Effector CD8-positive, alpha-beta T cell (primary cell): ENCODE results near the gene UBR2.
"Not testable (repeated sequence)": the region's sequence is repeated elsewhere in the genome, so short reads cannot be mapped to it uniquely, and the experiment has no call there.

Experiments used
- DNase-seq: peaks from one replicate; lab custom pipeline; 2025; lab: John Stamatoyannopoulos, UW

UBR2 gene

DNA sequence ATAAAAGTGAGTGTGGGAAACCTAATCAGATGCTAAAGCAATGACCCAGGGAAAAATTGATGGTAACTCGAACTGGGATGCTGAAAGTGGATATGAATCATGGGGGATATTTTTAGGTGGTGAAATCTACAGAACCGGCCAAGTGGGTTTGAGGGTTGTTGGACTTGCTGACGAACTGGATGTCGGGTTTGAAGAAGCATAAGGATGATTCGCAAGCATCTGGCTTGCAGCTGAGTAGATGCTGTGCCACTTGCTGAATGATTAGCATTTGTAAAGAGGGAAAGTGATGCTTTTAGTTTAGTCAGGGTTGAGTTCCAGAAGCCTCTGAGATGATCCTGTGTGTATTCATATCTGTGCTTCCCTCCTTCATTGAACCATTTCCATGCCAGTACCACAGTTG is 54.9 kb downstream of the UBR2 start:
- DNase-seq: no peak

DNA sequence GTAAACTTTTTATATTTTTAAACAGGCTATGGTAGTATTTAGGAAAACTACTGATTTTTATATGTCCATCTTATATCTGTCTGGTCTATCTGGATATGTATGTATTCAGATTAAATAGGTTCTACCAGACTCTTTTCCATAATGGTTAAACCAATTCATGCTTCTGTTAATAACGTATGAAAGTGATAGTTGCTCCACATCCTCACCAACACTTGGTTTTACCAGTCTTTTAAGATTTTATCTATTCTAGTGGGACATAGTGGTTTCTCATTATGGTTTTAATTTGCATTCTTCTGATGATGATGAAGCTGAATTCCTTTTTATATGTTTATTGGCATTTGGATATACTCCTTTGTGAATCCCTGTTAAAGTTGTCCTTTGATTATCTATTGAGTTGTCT is 56.1 kb downstream of the UBR2 start:
- no peak for DNase-seq

GRCh38 chr6:42624601-42625000 is 60.8 kb downstream of the UBR2 start:
- no peak for DNase-seq

DNA sequence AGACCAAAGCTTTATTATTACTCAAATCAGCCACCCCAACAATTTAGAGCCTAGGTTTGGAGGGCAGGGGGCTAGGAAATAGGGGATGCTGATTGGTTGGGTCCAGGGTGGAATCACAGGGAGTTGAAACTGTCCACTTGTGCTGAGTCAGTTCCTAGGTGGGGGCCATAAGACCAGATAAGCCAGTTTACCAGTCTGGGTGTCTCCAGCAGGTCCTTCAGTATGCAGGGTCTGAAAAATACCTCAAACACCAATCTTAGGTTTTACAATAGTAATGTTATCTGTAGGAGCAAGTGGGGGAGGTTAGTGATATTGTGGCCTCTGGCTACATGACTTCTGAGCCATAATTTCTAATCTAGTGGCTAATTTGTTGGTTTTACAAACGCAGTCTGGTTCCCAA is 63.2 kb downstream of the UBR2 start:
- DNase-seq: no peak

DNA sequence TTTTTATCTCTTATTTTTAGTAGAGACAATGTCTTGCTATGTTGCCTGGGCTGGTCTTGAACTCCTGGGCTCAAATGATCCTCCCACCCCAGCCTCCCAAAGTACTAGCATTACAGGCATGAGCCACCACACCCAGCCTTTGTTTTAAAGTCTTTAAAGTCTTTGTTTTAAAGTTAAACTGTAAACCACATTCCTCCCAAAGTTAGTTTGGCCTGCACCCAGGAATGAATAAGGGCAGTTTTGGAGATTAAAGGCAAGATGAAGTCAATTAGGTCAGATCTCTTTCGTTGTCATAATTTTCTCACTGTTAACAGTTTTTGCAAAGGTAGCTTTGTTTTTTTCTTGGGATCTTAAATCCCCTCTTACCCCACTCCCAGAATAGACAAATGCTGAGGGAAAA is 63.8 kb downstream of the UBR2 start:
- no peak for DNase-seq

DNA sequence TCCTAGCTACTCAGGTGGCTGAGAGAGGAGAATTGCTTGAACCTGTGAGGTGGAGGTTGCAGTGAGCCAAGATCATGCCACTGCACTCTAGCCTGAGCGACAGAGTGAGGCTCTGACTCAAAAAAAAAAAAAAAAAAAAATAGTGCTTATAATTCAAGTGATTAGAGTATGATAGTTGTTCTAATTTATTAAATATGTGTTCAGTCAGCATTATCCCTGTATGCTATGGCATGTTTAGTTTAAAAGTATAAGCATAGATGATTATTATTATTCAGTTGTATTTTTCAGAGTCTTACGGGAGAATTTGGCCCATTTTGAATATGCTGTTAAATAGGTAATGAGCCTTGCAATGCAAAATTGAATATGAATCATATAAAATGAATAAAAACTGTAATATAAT is 64.8 kb downstream of the UBR2 start:
- no peak for DNase-seq

DNA sequence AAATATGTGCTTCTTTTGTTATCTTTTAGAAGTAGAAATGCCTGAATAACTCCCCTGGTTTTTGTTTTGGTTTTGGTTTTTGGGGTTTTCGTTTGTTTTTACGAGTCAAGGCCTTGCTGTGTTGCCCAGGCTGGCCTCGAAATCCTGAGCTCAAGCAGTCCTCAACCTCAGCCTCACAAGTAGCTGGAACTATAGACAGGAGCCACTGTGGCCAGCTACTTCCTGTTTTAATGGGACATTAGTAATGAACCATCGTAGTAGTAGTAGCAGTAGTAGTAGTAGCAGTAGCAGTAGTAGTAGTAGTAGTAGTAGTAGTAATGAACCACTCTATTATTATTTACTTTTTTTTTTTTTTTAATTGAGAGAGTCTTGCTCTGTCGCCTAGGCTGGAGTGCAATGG is 66.0 kb downstream of the UBR2 start:
- no peak for DNase-seq

GRCh38 chr6:42637681-42638080 is 73.9 kb downstream of the UBR2 start:
- DNase-seq: no peak

DNA sequence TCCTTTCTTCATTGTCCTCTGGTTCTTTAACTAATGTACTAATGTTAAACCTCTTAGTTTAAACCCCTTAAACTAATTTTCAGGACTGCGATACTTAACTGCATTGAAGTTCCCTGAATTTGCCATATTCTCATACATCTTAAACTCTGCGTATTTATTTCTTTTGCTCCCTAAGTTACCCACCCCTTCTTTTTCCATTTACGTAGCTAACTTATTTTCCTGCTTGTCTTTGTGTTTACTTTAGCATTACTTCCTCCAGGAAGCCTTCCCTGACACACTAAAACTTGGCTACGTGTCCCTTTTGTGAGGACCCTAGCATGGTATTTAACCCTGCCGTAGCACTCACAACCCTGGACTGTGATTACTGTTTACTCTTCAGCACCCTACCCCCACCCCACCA is 79.0 kb downstream of the UBR2 start:
- no peak for DNase-seq

DNA sequence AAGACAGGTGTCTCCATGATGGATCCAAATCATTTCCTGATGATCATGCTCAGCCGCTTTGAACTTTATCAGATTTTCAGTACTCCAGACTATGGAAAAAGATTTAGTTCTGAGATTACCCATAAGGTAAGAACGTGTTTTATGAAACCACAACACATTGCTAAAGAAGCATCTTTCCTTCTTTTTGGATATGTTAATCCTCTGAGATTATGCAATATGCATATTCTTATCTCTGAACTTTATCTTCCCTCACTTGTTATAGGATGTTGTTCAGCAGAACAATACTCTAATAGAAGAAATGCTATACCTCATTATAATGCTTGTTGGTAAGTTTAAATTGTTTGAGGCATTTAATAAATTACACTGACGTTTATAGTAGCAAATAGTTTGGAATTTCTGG is 80.4 kb downstream of the UBR2 start:
- DNase-seq: no peak

- DNase-seq: no peak
Observed at GRCh38 chr6:42652024-42652746, 88.4 kb downstream of the UBR2 start.

GRCh38 chr6:42653851-42654250 is 90.0 kb downstream of the UBR2 start:
- no peak for DNase-seq

DNA sequence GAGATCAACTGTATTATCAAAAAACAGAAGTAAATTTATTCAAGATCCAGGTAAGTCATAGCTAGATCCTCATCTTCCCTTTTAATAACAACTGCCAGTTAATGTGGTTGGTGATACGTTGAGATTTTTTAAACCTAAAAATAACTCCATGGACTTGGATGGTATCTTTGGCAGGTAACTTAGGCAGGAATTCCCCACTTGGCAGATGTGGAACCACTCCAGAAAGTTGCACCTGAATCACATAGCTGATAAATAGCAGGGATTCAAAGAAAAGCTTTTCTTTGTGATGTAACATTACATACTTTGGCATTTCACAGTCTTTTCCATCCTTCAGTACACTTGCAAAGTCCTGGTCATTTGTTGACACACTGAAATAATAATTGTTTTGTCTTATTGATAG is 96.0 kb downstream of the UBR2 start:
- no peak for DNase-seq

GRCh38 chr6:42661540-42662153 is 97.8 kb downstream of the UBR2 start:
- peak; percentile 86 for DNase-seq

DNA sequence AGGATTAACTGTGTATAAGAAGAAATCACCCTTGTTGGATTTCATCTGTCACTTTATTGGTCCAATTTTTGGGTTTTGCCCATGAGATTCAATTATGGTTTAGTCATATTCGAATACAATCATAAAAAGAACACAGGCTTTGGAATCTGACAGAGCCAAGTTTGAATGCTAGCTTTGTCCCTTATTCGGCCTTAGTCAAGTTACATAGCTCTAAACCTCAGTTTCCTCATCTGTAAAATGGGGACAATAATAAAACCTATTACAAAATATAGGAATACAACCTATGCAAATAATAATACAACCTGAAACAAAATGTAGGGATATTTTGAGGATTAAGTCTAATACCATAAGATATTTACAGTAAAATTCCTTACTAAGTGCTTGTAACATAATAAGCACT is 100.9 kb downstream of the UBR2 start:
- no peak for DNase-seq

GRCh38 chr6:42674368-42674767 is 110.5 kb downstream of the UBR2 start:
- not testable (repeated sequence) for DNase-seq

- DNase-seq: no peak
Observed at GRCh38 chr6:42674780-42675179, 111.0 kb downstream of the UBR2 start.

DNA sequence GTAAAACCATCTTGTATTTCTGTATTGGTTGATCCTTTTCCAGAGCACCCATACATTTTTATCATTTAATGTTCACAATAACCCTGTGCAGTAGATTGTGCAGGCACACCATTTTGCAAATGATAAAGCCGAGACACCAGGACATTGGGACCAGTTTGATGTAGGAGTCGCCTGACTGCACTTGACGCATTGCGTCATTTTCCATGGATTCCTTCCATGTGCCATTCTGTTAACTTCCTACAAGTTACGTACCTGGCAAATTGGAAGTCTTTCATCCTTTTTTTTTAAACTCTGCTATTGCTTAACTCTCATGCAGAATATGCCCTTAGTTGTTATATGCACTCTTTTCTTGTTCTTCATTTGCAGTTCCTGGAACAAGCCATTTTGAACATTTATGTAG is 115.5 kb downstream of the UBR2 start:
- no peak for DNase-seq

- no peak for DNase-seq
Observed at GRCh38 chr6:42688281-42688680, 124.5 kb downstream of the UBR2 start.

DNA sequence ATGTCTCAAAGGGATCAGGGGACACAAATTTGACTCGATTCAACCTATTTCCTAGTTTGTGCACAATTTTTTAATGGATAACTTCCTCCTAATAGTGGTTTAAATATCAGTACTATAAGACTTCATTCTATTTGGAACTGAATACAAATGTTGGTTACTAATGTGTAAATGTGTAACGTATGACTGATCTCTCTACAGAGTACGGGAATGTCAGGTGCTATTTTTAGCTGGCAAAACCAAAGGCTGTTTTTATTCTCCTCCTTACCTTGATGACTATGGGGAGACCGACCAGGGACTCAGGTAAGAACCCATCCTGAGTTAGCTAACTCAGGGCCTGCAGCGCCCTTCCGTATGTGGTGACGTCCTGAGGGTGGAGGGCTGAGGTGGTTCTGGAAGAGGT is 125.5 kb downstream of the UBR2 start:
- no peak for DNase-seq

GRCh38 chr6:42690151-42690702 is 126.4 kb downstream of the UBR2 start:
- DNase-seq: no peak

DNA sequence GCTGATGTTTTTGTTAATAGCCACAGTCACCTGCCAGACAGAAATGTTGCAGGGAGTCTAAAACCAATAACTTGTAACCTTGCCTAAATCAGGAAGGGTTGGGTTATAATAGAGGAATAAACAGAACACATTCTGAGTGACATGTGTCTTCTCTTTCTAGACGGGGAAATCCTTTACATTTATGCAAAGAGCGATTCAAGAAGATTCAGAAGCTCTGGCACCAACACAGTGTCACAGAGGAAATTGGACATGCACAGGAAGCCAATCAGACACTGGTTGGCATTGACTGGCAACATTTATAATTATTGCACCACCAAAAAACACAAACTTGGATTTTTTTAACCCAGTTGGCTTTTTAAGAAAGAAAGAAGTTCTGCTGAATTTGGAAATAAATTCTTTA is 127.0 kb downstream of the UBR2 start:
- no peak for DNase-seq

DNA sequence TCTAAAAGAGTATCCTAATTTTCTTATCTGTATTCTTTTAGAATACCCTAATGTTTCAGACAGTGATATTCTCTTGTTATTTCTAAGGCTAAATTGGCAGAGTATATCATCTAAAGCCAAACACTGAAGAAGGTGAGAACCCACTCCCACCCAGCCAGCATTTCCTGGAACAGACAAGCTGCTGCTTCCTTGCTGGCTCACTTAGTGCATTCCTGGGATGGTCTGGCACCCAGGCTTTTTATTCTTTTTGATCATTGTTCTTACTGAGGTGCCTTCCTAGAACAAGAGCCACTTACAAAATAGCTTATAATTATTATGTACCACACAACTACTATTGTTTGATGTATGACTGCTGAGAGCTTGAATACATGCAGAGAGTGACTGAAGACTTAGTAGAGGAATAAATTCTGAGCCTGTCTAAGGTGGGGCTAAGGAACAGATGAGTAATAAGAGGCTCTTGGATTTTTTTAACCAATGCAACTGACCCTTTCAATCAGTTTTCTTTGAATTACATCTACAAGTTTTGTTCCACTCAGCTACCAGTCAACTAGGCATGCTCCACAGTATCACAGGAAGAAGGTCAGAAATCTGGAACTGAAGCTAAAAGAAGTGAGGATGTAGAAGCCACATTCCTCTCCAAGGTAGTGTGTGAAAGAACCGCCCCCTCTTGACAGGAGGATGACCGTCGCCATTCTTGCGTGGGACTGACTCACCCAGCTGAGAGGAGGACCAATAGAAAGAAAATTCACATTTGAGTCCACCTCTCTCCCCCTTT is 128.5 kb downstream of the UBR2 start:
- DNase-seq: no peak
